ENCODE measurements around the gene ARHGAP32.
A peak's percentile ranks its signal among the peaks of the same experiment; 100 is the strongest.

The ARHGAP32 gene

GRCh38 chr11:129102756-129103155 is 89.4 kb downstream of the ARHGAP32 start:
- ATAC-seq, result no peak

DNA sequence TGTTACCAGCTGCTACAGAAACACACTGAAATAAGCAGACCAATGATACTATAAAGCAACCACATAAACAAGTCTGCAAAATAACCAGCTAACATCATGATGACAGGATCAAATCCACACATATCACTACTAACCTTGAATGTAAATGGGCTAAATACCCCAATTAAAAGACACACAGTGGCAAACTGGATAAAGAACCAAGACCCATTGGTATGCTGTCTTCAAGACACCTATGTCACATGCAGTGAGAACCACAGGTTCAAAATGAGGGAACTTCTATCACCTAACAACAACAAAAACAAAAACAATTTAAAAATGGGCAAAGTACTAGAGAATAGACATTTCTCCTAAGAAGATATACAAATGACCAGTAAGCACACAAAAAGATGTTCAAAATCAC is 89.9 kb downstream of the ARHGAP32 start:
- ATAC-seq, result no peak

DNA sequence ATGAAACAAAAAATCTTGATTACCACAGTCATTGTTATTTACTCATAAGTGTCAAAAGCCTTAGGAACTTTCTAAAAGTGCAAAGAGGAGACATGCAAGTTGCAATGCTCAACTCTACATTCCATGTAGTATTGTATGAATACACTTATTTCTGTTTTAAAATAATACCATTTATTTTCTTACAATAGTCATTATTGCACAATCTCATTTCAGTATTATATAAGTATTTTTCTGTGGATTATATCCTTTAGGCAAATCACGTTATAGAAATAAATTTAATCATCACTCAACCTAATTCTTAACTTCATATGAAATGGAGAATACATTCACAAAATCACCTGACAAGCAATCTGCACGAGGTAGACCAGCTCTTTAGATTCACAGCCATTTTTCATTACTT is 98.8 kb downstream of the ARHGAP32 start:
- no peak for ATAC-seq

- ATAC-seq, result no peak
Observed at GRCh38 chr11:129090056-129090455, 102.1 kb downstream of the ARHGAP32 start.

DNA sequence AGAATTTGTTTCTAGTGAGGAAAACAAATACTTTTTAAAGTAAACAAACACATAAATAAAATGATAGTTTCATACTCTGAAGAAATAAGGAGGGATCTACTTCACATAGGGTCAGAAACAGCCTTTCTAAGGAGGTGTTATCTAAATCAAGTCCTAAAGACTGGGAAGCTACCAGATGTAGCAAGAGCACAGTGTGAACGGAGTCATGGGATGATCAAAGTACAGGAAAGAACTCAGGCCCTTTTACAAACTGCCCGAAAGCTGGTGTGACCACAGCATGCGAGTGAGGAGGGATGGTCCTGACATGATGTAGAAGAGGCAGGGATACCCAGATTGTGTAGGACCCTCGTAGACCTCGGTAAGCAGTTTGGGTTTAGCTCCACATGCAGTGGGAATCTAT is 102.8 kb downstream of the ARHGAP32 start:
- no peak for ATAC-seq

DNA sequence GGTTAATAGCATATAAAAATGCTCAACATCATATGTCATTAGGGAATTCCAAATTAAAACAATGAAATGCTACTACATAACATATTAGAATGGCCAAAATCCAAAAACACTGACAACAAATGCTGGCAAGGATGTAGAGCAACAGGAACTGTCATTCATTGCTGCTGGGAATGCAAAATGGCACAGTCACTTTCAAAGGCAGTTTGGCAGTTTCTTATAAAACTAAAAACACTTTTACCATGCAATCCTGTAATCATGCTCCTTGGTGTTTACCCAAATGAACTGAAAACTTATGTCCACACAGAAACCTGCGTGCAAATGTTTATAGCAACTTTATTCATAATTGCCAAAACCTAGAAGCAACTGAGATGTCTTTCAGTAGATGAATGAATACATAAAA is 105.1 kb downstream of the ARHGAP32 start:
- ATAC-seq, result no peak

DNA sequence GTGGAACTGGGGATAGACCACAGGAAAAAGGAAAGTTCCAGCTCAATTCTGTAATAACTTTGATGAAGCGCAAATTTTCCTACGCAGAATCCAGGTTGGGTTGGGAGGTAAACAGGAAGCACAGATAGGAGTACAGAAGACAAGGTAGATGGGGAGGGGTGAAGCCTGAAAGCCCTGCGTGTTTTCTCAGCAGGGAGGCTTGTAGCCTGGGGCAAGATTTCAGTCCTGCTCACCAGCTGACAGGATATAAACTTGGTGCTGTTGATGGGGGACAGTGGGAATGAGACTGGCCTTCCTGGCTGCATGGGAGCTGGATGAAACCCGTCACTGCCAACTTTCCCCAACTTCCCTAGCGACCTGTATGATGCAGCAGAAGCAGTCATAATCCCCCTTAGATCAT is 114.9 kb downstream of the ARHGAP32 start:
- no peak for ATAC-seq

GRCh38 chr11:129075757-129076156 is 116.4 kb downstream of the ARHGAP32 start:
- no peak for ATAC-seq

GRCh38 chr11:129067454-129067853 is 124.7 kb downstream of the ARHGAP32 start:
- ATAC-seq, result no peak

DNA sequence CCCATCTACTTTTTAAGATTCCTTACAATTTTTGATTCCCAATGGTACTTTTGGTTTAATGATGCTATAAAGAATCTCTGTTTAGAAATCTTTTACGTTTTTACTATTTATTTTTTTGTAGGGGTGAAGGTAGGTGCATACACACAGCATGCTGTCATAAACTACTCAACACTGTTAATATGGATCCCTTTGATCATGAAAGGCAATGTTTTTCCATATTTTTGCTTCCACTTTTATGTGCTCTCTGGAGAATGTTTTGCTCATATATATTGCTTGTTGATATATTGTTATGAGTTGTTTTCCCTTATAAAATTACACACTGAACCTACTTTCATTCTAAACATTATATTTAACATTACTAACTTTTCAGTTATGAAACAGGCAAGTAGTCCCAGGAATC is 125.9 kb downstream of the ARHGAP32 start:
- ATAC-seq, result no peak

DNA sequence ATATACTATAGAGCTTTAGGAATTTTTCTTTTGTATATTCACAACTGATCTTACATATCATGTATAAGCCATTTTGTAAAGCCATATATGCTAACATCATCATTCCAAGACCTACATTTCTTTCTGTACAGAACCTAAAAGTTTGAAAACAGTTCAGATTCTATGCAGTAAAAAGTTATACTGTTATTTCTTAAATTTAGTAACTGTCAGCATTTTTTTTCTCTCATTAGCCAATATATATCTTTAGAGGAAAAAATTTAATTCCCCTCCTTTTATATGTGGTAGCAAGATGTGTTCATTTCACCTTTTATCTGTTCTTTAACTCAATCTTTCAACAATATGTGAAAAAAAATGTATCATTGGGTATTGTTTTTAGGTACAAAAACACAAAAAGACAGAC is 129.0 kb downstream of the ARHGAP32 start:
- no peak for ATAC-seq

- ATAC-seq, result no peak
Observed at GRCh38 chr11:129061492-129062230, 130.5 kb downstream of the ARHGAP32 start.

- ATAC-seq, result no peak
Observed at GRCh38 chr11:129056916-129057315, 135.2 kb downstream of the ARHGAP32 start.

DNA sequence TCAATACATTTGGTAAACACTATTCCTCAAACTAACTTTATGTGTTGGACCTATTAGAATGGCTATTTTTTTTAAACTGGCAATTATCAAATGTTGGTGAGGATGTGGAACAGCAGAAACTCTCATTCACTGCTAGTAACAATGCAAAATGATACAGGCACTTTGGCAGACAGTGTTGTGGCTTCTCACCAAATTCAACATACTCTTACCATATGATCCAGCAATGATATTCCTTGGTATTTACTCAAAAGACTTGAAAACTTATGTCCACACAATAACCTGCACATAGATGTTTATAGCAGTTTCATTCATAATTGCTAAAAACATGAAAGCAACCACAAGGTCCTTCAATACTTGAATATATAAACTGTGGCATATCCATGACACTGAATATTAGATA is 136.9 kb downstream of the ARHGAP32 start:
- ATAC-seq, result no peak

GRCh38 chr11:129048911-129049310 is 143.2 kb downstream of the ARHGAP32 start:
- no peak for ATAC-seq

DNA sequence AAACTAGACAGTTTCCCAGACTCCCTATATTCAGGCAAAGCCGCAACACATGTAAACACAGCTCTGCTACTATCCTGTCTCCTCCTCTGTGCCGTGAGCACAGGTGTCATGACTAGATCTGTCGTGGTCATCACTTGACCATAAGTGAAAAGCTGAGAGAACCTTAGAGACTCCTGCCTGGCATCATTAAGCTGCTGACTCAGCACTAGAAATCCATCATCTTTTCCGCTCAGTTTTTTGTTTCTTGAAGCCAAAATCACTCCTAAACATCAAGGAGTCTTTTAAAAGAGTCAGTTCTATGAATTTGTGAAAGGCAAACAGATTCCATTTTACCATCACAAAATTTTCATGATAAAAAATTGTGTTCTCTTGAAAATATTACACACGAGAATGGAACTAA is 147.0 kb downstream of the ARHGAP32 start:
- ATAC-seq, result no peak

- ATAC-seq, result no peak
Observed at GRCh38 chr11:129042503-129042902, 149.6 kb downstream of the ARHGAP32 start.

- no peak for ATAC-seq
Observed at GRCh38 chr11:129041611-129042018, 150.5 kb downstream of the ARHGAP32 start.

DNA sequence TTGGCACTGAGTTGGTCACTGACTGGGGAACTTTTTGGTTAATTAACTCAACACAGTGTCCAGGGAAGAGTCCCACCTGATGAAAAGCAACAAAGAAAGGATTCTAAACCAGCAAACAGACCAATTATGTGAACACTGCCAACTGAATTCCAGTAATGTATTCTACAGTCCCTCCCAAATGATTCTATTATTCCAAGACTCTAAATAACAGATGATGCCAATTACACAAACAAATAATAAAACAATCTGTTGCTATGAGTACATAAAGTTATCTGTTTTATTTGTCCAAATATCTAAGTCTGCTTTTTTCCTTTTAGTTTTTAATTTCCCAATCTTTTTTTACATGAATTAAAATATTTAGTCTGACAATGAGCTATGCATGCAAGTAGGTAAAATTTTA is 151.2 kb downstream of the ARHGAP32 start:
- no peak for ATAC-seq

- no peak for ATAC-seq
Observed at GRCh38 chr11:129035244-129035643, 156.9 kb downstream of the ARHGAP32 start.

DNA sequence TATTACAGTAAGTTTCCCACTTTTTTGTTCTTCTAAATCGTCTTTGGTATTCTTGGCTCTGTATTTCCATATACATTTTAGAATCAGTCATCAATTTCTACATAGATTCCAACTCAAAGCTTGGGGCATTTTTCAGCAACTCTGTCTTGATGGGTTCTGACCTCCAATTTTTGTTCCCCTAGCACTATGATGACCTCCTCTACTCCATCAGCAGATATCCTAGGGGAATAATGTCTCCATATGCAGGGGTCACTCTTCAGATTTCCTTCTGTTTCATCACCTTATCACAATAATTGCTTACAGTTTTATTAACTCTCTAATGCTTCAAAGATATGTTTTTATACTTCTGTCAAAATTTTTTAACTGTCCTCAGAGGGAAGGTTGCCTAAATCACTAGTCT is 158.1 kb downstream of the ARHGAP32 start:
- ATAC-seq, result no peak

DNA sequence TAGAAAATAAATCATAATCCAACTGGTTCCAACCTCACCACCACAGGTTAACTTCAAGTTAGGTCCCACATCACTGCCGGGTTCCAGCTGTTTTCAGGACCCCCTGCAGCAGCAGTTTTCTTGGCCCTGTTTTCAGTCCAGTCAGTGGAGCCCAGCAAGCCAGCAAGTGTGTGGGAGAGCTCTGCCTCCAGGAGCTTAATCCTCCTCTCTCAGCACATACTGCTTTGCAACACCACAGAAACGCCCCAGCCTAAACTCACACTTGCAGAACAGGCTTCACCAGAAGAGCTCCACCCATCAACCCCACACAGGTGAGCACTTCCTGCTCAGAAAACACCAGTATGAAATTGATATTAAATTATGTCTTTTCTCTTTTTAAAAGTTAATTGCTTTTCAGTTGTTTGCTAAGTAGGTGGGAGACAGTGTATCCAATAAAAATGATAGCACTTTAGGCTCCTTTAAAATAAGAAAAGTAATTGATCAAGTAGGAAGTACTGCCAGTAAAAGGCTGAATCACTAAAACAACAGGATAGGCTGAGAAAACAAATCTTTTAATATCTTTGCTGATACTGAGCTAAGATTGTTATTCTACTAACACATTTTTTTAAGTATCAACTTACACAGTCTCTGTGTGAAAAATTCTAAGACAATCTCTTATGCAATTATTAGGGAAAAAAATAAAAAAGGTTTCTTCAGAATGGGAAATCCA is 168.0 kb downstream of the ARHGAP32 start:
- peak in 1 of 2 donors; percentile 44 for ATAC-seq

- ATAC-seq, result no peak
Observed at GRCh38 chr11:129021295-129021694, 170.8 kb downstream of the ARHGAP32 start.

GRCh38 chr11:129018991-129019390 is 173.1 kb downstream of the ARHGAP32 start:
- ATAC-seq, result no peak

DNA sequence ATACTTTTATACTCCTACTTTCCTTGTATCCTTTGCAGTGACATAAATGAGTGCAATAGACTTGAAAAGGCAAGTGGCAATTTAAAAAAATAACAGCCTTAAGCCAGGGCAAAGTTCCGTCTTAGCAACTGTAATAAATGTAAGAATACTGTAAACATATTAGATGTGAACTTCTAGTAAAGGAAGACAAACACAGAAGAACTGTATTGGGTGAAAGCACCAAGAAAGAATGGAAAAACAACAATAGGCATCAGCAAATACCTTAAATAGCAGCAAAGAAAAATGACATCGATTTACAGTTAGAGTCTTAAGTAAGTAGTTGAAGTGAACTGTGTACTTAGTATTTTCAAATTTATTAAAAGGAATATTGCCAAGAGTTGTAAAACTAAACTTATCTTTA is 174.0 kb downstream of the ARHGAP32 start:
- ATAC-seq, result no peak
